Liver (tissue), 9 donors: ENCODE data around the gene ST14. TPM values are rescaled to one million over a fixed set of nuclear protein-coding genes. Genes with fewer than 3 reads are reported as not detected.

Source experiments
- DNase-seq: peaks from one replicate; pipeline ENCODE4 v3.0.0-alpha.2; 2017; ENCODE audit warnings: low spot score
- H3K27ac ChIP-seq, 2 donors: one replicate each; pipeline ENCODE4 v1.7.0; 2013; ENCODE audit warnings: inconsistent platforms in 2 of 2, low read length in 2 of 2, control low read depth in 1 of 2, low read depth in 1 of 2, mild to moderate bottlenecking in 1 of 2
- H3K27me3 ChIP-seq, 4 donors: one replicate each; pipeline versions ENCODE4 v1.6.1 to v1.7.0; 2013; ENCODE audit warnings: low read length in 3 of 4, inconsistent platforms in 1 of 4, mild to moderate bottlenecking in 1 of 4, moderate library complexity in 1 of 4; ENCODE audit not compliant: control insufficient read depth in 4 of 4, insufficient read depth in 4 of 4
- H3K36me3 ChIP-seq, 4 donors: one replicate each; pipeline versions ENCODE4 v1.6.1 to v1.7.0; 2013; ENCODE audit warnings: low read length in 3 of 4, mild to moderate bottlenecking in 3 of 4, low read depth in 1 of 4, moderate library complexity in 1 of 4; ENCODE audit not compliant: control insufficient read depth in 4 of 4, insufficient read depth in 3 of 4
- H3K4me1 ChIP-seq, 4 donors: one replicate each; pipeline versions ENCODE4 v1.6.1 to v1.7.0; 2013; ENCODE audit warnings: low read length in 3 of 4, mild to moderate bottlenecking in 3 of 4, moderate library complexity in 1 of 4; ENCODE audit not compliant: control insufficient read depth in 4 of 4, insufficient read depth in 4 of 4
- H3K4me3 ChIP-seq, 3 donors: one replicate each; pipeline versions ENCODE4 v1.6.1 to v1.7.0; 2013; ENCODE audit warnings: low read length in 3 of 3, control low read depth in 1 of 3, low read depth in 1 of 3, mild to moderate bottlenecking in 1 of 3
- H3K9ac ChIP-seq, 2 donors: one replicate each; pipeline ENCODE4 v1.7.0; 2013; ENCODE audit warnings: low read length in 2 of 2, mild to moderate bottlenecking in 2 of 2, moderate library complexity in 2 of 2, control low read depth in 1 of 2, low read depth in 1 of 2
- H3K9me3 ChIP-seq, 4 donors: one replicate each; pipeline versions ENCODE4 v1.6.1 to v1.7.0; 2013; ENCODE audit warnings: low read length in 3 of 4; ENCODE audit not compliant: control insufficient read depth in 4 of 4
- EGR1 ChIP-seq, 2 donors: IDR thresholded peaks; 2 replicates each; pipeline ENCODE4 v1.6.1; 2016 to 2018; ENCODE audit warnings: antibody characterized with exemption in 2 of 2, low read depth in 2 of 2
- FOXA1 ChIP-seq: IDR thresholded peaks from 2 replicates; pipeline ENCODE4 v1.6.1; 2016; ENCODE audit warnings: antibody characterized with exemption
- FOXA2 ChIP-seq: IDR thresholded peaks from 2 replicates; pipeline ENCODE4 v1.6.1; 2016; ENCODE audit warnings: antibody characterized with exemption
- GABPA ChIP-seq, 2 donors: IDR thresholded peaks in 1 of 2; conservative IDR thresholded peaks in 1 of 2; 2 replicates each; pipeline ENCODE4 v1.6.1; 2016; ENCODE audit warnings: antibody characterized with exemption in 2 of 2, mild to moderate bottlenecking in 1 of 2, moderate library complexity in 1 of 2
- HNF4A ChIP-seq, 2 donors: conservative IDR thresholded peaks; 2 replicates each; pipeline ENCODE4 v1.6.1; 2016; ENCODE audit warnings: antibody characterized with exemption in 2 of 2, mild to moderate bottlenecking in 2 of 2
- HNF4G ChIP-seq: IDR thresholded peaks from 2 replicates; pipeline ENCODE4 v1.6.1; 2016; ENCODE audit warnings: antibody characterized with exemption
- JUND ChIP-seq, 2 donors: IDR thresholded peaks; 2 replicates each; pipeline ENCODE4 v1.6.1; 2016; ENCODE audit warnings: antibody characterized with exemption in 2 of 2
- NR2F2 ChIP-seq: IDR thresholded peaks from 2 replicates; pipeline ENCODE4 v1.6.1; 2016; ENCODE audit warnings: antibody characterized with exemption
- RAD21 ChIP-seq, 2 donors: IDR thresholded peaks; 2 replicates each; pipeline ENCODE4 v1.6.1; 2016; ENCODE audit warnings: antibody characterized with exemption in 2 of 2, mild to moderate bottlenecking in 2 of 2
- RXRA ChIP-seq, 2 donors: IDR thresholded peaks; 2 replicates each; pipeline ENCODE4 v1.6.1; 2017 to 2018; ENCODE audit warnings: antibody characterized with exemption in 2 of 2, mild to moderate bottlenecking in 1 of 2
- SP1 ChIP-seq: IDR thresholded peaks from 2 replicates; pipeline ENCODE4 v1.6.1; 2018; ENCODE audit warnings: antibody characterized with exemption, mild to moderate bottlenecking
- TAF1 ChIP-seq: conservative IDR thresholded peaks from 2 replicates; pipeline ENCODE4 v1.6.1; 2016; ENCODE audit warnings: antibody characterized with exemption, mild to moderate bottlenecking
- YY1 ChIP-seq: IDR thresholded peaks from 2 replicates; pipeline ENCODE4 v1.6.1; 2016; ENCODE audit warnings: antibody characterized with exemption, mild to moderate bottlenecking
- WGBS: extraction: QIAGEN DNeasy Blood & Tissue Kit; methylation state at CpG from one replicate; pipeline ENCODE4 v1.1.7; 2013; 5-methylcytosine and 5-hydroxymethylcytosine counted together
- polyA plus RNA-seq, 2 donors: library from polyadenylated mRNA; stranded (reverse) in 1 of 2; unstranded in 1 of 2; fragments of 200-250 nt in 1 of 2; fragments of >200 nt in 1 of 2; fragmentation: Nextera tagmentation in 1 of 2; extraction: Ambion mirVana in 1 of 2; gene quantifications; one replicate each; pipeline versions ENCODE4 v1.2.1 to v1.2.3, GENCODE V29; 2013 to 2015
- total RNA-seq, 2 donors: library from RNA; depleted of rRNA; stranded (reverse); fragments of >200 nt; gene quantifications; one replicate each; pipeline ENCODE4 v1.2.3, GENCODE V29; 2014
- TF ChIP-seq, protein P1 (sequence below): IDR thresholded peaks from 2 replicates; pipeline ENCODE4 v1.6.1; 2016; ENCODE audit warnings: antibody characterized with exemption, mild to moderate bottlenecking
- TF ChIP-seq, protein P2 (sequence below): IDR thresholded peaks from 2 replicates; pipeline ENCODE4 v1.6.1; 2016; ENCODE audit warnings: antibody characterized with exemption
- TF ChIP-seq, protein P3 (sequence below): fragments of 150-350 bp; IDR thresholded peaks from 2 replicates; pipeline ENCODE4 v1.5.1; 2017; ENCODE audit warnings: improper control_type of control experiment, low read depth, low read length; ENCODE audit not compliant: missing input control
- TF ChIP-seq, protein P4 (sequence below): IDR thresholded peaks from 2 replicates; pipeline ENCODE4 v1.6.1; 2016; ENCODE audit warnings: antibody characterized with exemption
- TF ChIP-seq, protein P5 (sequence below): IDR thresholded peaks from 2 replicates; pipeline ENCODE4 v1.6.1; 2016; ENCODE audit warnings: antibody characterized with exemption
- donor health status: healthy.
- donor health status: healthy.
- donor health status: healthy.
- donor health status: healthy.
- donor health status: healthy.

The ST14 gene
- total and polyA plus RNA-seq, 4 donors: 2.8 to 5.9 (median 4.5) TPM

DNA sequence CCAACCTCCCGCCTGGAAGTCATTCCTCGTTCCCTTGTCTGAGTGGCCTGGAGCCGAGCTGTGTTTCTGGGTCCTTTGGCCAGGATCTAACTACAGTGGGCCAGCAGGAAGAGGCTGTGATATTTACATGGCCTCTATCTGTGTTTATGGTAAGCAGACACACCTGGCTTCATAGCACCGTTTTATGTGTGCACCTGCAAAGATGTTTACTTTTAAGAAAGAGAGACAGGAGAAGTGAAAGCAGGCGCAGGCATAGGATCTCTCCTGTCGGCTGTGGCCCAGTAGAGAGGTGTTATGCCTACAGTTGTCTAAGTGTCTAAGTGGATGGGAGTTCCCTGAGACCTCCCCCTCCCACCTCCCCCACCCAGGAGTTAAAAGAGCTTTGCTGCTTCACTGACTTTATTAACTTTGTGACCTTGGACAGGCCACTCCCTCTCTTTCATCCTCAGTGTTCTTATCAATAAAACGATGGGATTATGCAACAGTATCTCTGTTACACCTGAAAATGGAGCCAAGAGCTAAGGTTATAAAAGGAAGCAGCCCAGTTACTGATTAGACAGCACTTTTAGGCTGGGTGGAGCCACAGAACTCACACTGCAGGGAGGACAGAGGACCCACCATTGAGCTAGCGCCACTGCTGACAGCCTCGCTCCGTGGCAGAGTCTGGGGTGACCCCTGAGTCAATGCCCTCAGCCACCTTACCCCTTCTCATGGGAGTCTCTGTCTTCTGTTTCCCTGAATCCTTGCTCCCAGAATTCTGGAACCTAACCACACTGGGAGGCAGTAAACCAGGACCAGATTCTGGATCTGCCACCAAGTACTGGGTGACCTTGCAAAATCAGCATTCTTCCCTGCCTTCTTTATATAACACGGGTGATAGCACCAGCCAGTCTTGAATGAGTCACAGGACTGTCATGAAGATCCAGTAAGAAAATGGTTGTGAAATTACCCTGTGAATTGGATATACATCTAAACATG, 22.0 kb downstream of the ST14 start:
- peak; percentile 53 for DNase-seq
- peak overlapping the region; percentile 90 to 94 for H3K27ac ChIP-seq
- peaks cover 21 to 41% (median 30%) of the 10 kb centered on the region in 4 donors for H3K4me1 ChIP-seq
- TF ChIP-seq RXRA (IDR thresholded peaks at IDR 0.05): peak; percentile 94 to 98
- peak; percentile 92 for TF ChIP-seq YY1
- TF ChIP-seq FOXA2: peak; percentile 67
- TF ChIP-seq SP1: peak; percentile 96
- TF ChIP-seq, protein P1, sequence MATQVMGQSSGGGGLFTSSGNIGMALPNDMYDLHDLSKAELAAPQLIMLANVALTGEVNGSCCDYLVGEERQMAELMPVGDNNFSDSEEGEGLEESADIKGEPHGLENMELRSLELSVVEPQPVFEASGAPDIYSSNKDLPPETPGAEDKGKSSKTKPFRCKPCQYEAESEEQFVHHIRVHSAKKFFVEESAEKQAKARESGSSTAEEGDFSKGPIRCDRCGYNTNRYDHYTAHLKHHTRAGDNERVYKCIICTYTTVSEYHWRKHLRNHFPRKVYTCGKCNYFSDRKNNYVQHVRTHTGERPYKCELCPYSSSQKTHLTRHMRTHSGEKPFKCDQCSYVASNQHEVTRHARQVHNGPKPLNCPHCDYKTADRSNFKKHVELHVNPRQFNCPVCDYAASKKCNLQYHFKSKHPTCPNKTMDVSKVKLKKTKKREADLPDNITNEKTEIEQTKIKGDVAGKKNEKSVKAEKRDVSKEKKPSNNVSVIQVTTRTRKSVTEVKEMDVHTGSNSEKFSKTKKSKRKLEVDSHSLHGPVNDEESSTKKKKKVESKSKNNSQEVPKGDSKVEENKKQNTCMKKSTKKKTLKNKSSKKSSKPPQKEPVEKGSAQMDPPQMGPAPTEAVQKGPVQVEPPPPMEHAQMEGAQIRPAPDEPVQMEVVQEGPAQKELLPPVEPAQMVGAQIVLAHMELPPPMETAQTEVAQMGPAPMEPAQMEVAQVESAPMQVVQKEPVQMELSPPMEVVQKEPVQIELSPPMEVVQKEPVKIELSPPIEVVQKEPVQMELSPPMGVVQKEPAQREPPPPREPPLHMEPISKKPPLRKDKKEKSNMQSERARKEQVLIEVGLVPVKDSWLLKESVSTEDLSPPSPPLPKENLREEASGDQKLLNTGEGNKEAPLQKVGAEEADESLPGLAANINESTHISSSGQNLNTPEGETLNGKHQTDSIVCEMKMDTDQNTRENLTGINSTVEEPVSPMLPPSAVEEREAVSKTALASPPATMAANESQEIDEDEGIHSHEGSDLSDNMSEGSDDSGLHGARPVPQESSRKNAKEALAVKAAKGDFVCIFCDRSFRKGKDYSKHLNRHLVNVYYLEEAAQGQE: peak; percentile 76
- TF ChIP-seq JUND (IDR thresholded peaks at IDR 0.05): peak; percentile 57 to 88
- TF ChIP-seq, protein P2, sequence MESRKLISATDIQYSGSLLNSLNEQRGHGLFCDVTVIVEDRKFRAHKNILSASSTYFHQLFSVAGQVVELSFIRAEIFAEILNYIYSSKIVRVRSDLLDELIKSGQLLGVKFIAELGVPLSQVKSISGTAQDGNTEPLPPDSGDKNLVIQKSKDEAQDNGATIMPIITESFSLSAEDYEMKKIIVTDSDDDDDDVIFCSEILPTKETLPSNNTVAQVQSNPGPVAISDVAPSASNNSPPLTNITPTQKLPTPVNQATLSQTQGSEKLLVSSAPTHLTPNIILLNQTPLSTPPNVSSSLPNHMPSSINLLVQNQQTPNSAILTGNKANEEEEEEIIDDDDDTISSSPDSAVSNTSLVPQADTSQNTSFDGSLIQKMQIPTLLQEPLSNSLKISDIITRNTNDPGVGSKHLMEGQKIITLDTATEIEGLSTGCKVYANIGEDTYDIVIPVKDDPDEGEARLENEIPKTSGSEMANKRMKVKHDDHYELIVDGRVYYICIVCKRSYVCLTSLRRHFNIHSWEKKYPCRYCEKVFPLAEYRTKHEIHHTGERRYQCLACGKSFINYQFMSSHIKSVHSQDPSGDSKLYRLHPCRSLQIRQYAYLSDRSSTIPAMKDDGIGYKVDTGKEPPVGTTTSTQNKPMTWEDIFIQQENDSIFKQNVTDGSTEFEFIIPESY: peak; percentile 78
- TF ChIP-seq, protein P3, sequence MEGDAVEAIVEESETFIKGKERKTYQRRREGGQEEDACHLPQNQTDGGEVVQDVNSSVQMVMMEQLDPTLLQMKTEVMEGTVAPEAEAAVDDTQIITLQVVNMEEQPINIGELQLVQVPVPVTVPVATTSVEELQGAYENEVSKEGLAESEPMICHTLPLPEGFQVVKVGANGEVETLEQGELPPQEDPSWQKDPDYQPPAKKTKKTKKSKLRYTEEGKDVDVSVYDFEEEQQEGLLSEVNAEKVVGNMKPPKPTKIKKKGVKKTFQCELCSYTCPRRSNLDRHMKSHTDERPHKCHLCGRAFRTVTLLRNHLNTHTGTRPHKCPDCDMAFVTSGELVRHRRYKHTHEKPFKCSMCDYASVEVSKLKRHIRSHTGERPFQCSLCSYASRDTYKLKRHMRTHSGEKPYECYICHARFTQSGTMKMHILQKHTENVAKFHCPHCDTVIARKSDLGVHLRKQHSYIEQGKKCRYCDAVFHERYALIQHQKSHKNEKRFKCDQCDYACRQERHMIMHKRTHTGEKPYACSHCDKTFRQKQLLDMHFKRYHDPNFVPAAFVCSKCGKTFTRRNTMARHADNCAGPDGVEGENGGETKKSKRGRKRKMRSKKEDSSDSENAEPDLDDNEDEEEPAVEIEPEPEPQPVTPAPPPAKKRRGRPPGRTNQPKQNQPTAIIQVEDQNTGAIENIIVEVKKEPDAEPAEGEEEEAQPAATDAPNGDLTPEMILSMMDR: no peak
- TF ChIP-seq TAF1: peak; percentile 81
- TF ChIP-seq EGR1 (IDR thresholded peaks at IDR 0.05; ENCODE audit: low read depth in 2 of 2): peak; percentile 43 to 57
- TF ChIP-seq, protein P4, sequence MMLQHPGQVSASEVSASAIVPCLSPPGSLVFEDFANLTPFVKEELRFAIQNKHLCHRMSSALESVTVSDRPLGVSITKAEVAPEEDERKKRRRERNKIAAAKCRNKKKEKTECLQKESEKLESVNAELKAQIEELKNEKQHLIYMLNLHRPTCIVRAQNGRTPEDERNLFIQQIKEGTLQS: peak; percentile 75
- TF ChIP-seq HNF4A (conservative IDR thresholded peaks at IDR 0.05): peak; percentile 78 to 82
- peak; percentile 60 for TF ChIP-seq HNF4G
- TF ChIP-seq NR2F2: peak; percentile 61
- TF ChIP-seq, protein P5, sequence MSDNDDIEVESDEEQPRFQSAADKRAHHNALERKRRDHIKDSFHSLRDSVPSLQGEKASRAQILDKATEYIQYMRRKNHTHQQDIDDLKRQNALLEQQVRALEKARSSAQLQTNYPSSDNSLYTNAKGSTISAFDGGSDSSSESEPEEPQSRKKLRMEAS: peak; percentile 81
- TF ChIP-seq GABPA (IDR thresholded peaks at IDR 0.05 in 1 of 2, conservative IDR thresholded peaks at IDR 0.05 in 1 of 2): peak in 1 of 2 donors; percentile 59
- peak; percentile 77 for TF ChIP-seq FOXA1
- peak; percentile 43 to 53 for TF ChIP-seq RAD21 (IDR thresholded peaks at IDR 0.05)
- peak overlapping the region in 2 of 3 donors; percentile 3 to 15 for H3K4me3 ChIP-seq
- no peaks in the 10 kb centered on the region for H3K36me3 ChIP-seq
- no peaks in the 10 kb centered on the region for H3K9me3 ChIP-seq
- 25% methylated on average over 11 of the region's 11 CpGs for WGBS
- H3K27me3 ChIP-seq: no peaks in the 10 kb centered on the region
- no peak overlapping the region for H3K9ac ChIP-seq
